Measurements from ENCODE around the gene UBE2O. TPM values are rescaled to one million over a fixed set of nuclear protein-coding genes. Genes with fewer than 3 reads are reported as not detected.

Gene UBE2O
- total and polyA plus RNA-seq, 2 experiments from 2014 or later, result 30.4 to 79.4 TPM

DNA sequence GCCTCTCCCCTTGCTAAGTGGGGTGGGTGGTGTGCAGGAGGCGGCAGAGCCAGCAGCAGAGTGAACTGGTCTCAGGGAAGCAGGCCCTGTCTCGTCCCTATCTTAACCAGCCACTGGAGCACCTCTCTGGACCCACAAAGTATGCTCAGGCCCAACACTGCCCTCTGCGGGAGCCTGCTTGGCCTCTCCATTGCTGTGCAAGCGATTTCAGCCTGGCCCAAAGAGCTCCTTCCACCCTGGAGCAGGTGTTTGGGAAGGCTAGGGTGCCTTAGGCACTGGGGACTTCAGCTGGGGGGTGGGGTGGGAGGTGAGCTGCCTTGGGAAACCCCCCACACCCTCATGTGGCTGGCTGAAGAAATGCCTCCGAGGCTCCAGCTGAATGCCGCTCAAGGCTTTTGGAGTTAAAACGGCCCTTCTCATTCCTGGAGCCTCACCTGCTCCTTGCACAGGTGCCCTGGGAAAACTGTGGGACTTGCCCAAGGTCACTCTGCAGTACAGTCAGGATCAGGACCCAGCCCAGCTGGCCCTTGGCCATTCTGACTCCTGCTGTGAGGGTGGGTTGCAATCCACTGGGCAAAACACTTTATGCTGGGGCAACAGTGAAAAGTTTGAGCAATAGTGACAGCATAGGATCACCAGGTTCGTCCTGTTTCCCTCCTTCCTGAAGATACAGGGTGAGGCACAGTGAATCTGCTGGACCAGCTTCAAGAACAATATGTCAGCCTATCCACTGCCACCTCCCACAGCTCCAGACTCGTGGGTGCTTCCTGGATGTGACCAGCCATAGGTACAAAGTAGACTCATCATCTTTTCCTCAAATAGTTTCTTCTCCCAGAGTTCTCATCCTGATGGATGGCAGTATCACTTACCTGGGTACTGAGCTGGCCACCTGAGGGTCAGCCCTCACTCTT, 5.9 kb upstream of the UBE2O start (continued):
- TF ChIP-seq, protein P1, sequence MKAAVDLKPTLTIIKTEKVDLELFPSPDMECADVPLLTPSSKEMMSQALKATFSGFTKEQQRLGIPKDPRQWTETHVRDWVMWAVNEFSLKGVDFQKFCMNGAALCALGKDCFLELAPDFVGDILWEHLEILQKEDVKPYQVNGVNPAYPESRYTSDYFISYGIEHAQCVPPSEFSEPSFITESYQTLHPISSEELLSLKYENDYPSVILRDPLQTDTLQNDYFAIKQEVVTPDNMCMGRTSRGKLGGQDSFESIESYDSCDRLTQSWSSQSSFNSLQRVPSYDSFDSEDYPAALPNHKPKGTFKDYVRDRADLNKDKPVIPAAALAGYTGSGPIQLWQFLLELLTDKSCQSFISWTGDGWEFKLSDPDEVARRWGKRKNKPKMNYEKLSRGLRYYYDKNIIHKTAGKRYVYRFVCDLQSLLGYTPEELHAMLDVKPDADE (IDR thresholded peaks at IDR 0.05), result no peak
- TF ChIP-seq EZH2 (IDR thresholded peaks at IDR 0.05; ENCODE audit: low read depth, unreplicated experiment) (no peak), CREB1 (CRISPR knock-in tag; IDR thresholded peaks at IDR 0.05; ENCODE audit: low read depth) (no peak), POLR2AphosphoS5 (IDR thresholded peaks at IDR 0.05; ENCODE audit: low read depth) (no peak), NANOG (IDR thresholded peaks at IDR 0.05; ENCODE audit: borderline replicate concordance) (no peak), JUNB (IDR thresholded peaks at IDR 0.05; ENCODE audit: unreplicated experiment) (no peak), ZNF331 (CRISPR knock-in tag; IDR thresholded peaks at IDR 0.05; ENCODE audit: low read depth) (no peak)

DNA sequence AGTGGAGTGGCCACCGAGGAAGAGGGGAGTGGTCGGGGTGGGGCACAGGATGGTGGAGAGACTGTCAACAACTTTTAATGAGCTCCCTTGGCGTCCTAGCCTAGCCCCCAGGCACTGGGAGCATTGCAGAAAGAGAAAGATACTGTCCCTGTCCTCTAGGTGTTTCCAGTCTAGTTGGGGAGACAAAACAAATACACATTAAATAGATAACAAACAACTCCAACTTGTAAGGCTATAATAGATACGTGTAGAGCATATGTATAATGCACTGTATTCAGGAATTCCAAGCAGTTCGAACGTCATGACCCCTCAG, 435 bp upstream of the UBE2O start:
- Mint-ChIP-seq H3K36me3 (ENCODE audit: low read depth) (no peaks in the 10 kb centered on the region), H3K27ac (no peak overlapping the region; the same call in 1 of the 2 replicates), H3K4me3 (peak overlapping the region; percentile 96), H3K9me3 (peaks cover 3% of the 10 kb centered on the region; the same call in 1 of the 3 replicates), H3K27me3 (ENCODE audit: insufficient read depth, low read depth, poor library complexity) (peaks cover 15% of the 10 kb centered on the region), H3K4me1 (peaks cover 34% of the 10 kb centered on the region)
- Histone ChIP-seq H3K36me3 (ENCODE audit: insufficient read depth) (no peaks in the 10 kb centered on the region), H3K27ac (ENCODE audit: low read depth) (no peak overlapping the region), H3K9me2 (ENCODE audit: insufficient read depth) (no peaks in the 10 kb centered on the region), H3K27me3 (ENCODE audit: insufficient read depth) (no peaks in the 10 kb centered on the region), H3K79me2 (replicated peaks; ENCODE audit: insufficient read depth) (peaks cover 44% of the 10 kb centered on the region), H3K4me2 (no peak overlapping the region), H3F3A (replicated peaks; ENCODE audit: low read depth) (peaks cover 10% of the 10 kb centered on the region), H3K4me1 (ENCODE audit: insufficient read depth) (peaks cover 37% of the 10 kb centered on the region), H2AFZ (no peak overlapping the region), H4K20me1 (replicated peaks; ENCODE audit: insufficient read depth) (peaks cover 28% of the 10 kb centered on the region), H3K4me3 (peak overlapping the region; percentile 12; the same call in 1 of the 2 replicates)
- no peak for DNase-seq (ENCODE audit: low spot score)
- TF ChIP-seq CREB1 (CRISPR knock-in tag; IDR thresholded peaks at IDR 0.05; ENCODE audit: low read depth), result no peak
- TF ChIP-seq EZH2phosphoT487 (IDR thresholded peaks at IDR 0.05; ENCODE audit: unreplicated experiment), result no peak
- no peak for TF ChIP-seq POLR2AphosphoS5 (IDR thresholded peaks at IDR 0.05; ENCODE audit: low read depth)
- TF ChIP-seq, protein P1 (IDR thresholded peaks at IDR 0.05), result no peak
- TF ChIP-seq ZNF114 (CRISPR knock-in tag; IDR thresholded peaks at IDR 0.05), result no peak
- no peak for TF ChIP-seq ZNF331 (CRISPR knock-in tag; IDR thresholded peaks at IDR 0.05; ENCODE audit: low read depth)
- TF ChIP-seq, protein P2, sequence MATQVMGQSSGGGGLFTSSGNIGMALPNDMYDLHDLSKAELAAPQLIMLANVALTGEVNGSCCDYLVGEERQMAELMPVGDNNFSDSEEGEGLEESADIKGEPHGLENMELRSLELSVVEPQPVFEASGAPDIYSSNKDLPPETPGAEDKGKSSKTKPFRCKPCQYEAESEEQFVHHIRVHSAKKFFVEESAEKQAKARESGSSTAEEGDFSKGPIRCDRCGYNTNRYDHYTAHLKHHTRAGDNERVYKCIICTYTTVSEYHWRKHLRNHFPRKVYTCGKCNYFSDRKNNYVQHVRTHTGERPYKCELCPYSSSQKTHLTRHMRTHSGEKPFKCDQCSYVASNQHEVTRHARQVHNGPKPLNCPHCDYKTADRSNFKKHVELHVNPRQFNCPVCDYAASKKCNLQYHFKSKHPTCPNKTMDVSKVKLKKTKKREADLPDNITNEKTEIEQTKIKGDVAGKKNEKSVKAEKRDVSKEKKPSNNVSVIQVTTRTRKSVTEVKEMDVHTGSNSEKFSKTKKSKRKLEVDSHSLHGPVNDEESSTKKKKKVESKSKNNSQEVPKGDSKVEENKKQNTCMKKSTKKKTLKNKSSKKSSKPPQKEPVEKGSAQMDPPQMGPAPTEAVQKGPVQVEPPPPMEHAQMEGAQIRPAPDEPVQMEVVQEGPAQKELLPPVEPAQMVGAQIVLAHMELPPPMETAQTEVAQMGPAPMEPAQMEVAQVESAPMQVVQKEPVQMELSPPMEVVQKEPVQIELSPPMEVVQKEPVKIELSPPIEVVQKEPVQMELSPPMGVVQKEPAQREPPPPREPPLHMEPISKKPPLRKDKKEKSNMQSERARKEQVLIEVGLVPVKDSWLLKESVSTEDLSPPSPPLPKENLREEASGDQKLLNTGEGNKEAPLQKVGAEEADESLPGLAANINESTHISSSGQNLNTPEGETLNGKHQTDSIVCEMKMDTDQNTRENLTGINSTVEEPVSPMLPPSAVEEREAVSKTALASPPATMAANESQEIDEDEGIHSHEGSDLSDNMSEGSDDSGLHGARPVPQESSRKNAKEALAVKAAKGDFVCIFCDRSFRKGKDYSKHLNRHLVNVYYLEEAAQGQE (IDR thresholded peaks at IDR 0.05; ENCODE audit: unreplicated experiment), result no peak
- TF ChIP-seq JUNB (IDR thresholded peaks at IDR 0.05; ENCODE audit: unreplicated experiment), result no peak
- ATAC-seq, result no peak

Data from GM23338 (cell line).